Measurements from ENCODE around the gene SP140. TPM values are rescaled to one million over a fixed set of nuclear protein-coding genes. Genes with fewer than 3 reads are reported as not detected.
"Not testable (repeated sequence)": the region's sequence is repeated elsewhere in the genome, so short reads cannot be mapped to it uniquely, and the experiment has no call there.

SP140 gene
- total RNA-seq, 2 experiments from 2014 or later: 150 to 151 TPM

GRCh38 chr2:230256733-230257332, 31.3 kb downstream of the SP140 start:
- DNase-seq: no peak
- Mint-ChIP-seq H3K9me3 (peaks cover 10% of the 10 kb centered on the region), H3K4me1 (ENCODE audit: low read depth) (peaks cover 34% of the 10 kb centered on the region), H3K4me3 (no peak overlapping the region), H3K27me3 (no peaks in the 10 kb centered on the region), H3K27ac (peak overlapping the region; percentile 55), H3K36me3 (peaks cover 46% of the 10 kb centered on the region)
- CTCF ChIA-PET: no interaction called here
- POLR2A ChIA-PET: no interaction called here
- intact Hi-C loops (cut with micrococcal nuclease): no loop called here

DNA sequence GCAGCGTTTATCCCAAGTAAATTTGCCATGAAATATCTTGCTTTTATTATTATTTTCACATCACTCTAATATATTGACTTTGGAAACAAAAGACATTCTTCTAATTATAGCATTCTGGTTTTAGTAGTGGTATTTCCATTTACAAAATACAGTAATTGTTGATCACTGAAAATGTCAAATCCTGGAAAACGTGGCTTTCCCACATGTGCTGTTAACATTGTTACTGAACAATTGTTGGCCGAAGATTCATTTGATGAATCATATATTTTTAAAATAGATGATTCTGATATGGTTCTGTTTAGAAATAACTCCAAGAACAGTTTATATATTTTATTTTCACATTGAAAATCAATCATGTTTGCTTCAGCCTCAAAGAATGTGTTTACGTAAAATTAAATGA, 32.9 kb downstream of the SP140 start:
- H3K27ac Mint-ChIP-seq: no peak overlapping the region
- intact Hi-C loops (cut with micrococcal nuclease): no loop called here
- ChIA-PET POLR2A (no interaction called here), CTCF (no interaction called here)
- H3K36me3 Mint-ChIP-seq: peaks cover 57% of the 10 kb centered on the region
- no peak for DNase-seq
- H3K4me3 Mint-ChIP-seq: no peak overlapping the region
- H3K4me1 Mint-ChIP-seq (ENCODE audit: low read depth): peaks cover 50% of the 10 kb centered on the region
- no peaks in the 10 kb centered on the region for H3K27me3 Mint-ChIP-seq
- peaks cover 10% of the 10 kb centered on the region for H3K9me3 Mint-ChIP-seq

- ChIA-PET POLR2A (no interaction called here), CTCF (interaction anchor here (0.9 kb wide), 1 partner anchor 25 kb away, joined by 3 read pairs; no protein-coding TSS in a partner anchor)
- peaks cover 64% of the 10 kb centered on the region for H3K4me1 Mint-ChIP-seq (ENCODE audit: low read depth)
Observed at GRCh38 chr2:230262246-230262645, 36.7 kb downstream of the SP140 start.

DNA sequence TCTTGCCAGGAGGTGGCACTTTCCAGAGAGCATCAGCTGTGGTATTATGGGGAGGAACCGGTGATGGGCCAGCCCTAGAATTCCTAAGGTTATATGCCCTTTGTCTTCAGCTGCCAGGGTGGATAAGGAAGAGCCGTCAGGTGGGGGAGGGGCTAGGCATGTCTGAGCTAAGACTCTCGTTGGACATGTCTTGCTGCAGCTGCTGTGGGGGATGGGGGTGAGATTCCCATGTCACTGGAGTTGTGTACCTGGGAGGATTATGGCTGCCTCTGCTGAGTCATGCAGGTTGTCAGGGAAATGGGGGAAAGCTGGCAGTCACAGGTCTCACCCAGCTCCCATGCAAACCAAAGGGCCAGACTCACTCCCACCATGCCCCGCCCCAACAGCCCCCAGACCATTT, 39.4 kb downstream of the SP140 start:
- H3K9me3 Mint-ChIP-seq, CTCF ChIA-PET, DNase-seq, H3K27ac Mint-ChIP-seq, H3K4me3 Mint-ChIP-seq, H3K27me3 Mint-ChIP-seq: not testable (repeated sequence)
- Mint-ChIP-seq H3K4me1 (ENCODE audit: low read depth) (peaks cover 83% of the 10 kb centered on the region), H3K36me3 (peaks cover 79% of the 10 kb centered on the region)
- POLR2A ChIA-PET: interaction anchor here (0.6 kb wide), 2 partner anchors 62 to 502 kb away, joined by 3 read pairs; no protein-coding TSS in a partner anchor
- intact Hi-C loops (cut with micrococcal nuclease): loop anchor here (5.0 kb wide), 4 partner anchors 82 to 347 kb away; no protein-coding TSS in a partner anchor

More at GRCh38 chr2:230262246-230262645, 36.7 kb downstream of the SP140 start:
- Mint-ChIP-seq H3K9me3 (peaks cover 10% of the 10 kb centered on the region), H3K36me3 (peaks cover 78% of the 10 kb centered on the region), H3K27me3 (no peaks in the 10 kb centered on the region), H3K27ac (peak overlapping the region; percentile 67), H3K4me3 (peak overlapping the region; percentile 42)
- no peak for DNase-seq
- intact Hi-C loops (cut with micrococcal nuclease): no loop called here

DNA sequence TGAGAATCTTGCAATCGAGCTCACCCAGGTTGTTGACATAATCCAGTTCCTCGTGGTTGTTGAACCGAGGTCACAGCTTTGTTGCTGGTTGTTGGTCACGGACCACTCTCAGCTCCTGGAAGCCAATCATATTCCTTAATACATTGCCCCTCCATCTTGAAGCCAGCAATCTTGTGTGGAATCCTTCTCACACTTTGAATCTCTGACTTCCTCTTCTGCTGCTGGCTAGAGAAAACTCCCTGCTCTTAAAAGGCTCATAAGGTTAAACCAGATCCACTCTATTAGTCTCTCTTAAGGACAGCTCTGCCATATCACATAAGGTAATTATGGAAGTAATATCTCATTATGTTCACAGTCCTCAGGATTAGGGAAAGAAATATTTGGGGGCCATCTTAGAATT, 41.1 kb downstream of the SP140 start:
- no peak overlapping the region for H3K4me3 Mint-ChIP-seq
- no peak overlapping the region for H3K27ac Mint-ChIP-seq
- CTCF ChIA-PET: interaction anchor here (1.1 kb wide), 2 partner anchors 13 to 64 kb away, joined by 3 read pairs; no protein-coding TSS in a partner anchor
- H3K36me3 Mint-ChIP-seq: peaks cover 77% of the 10 kb centered on the region
- no peak for DNase-seq
- POLR2A ChIA-PET: no interaction called here
- H3K27me3 Mint-ChIP-seq: no peaks in the 10 kb centered on the region
- H3K4me1 Mint-ChIP-seq (ENCODE audit: low read depth): peaks cover 73% of the 10 kb centered on the region
- intact Hi-C loops (cut with micrococcal nuclease): loop anchor here (1.0 to 5.0 kb wide), 5 partner anchors 12 to 346 kb away; no protein-coding TSS in a partner anchor
- no peaks in the 10 kb centered on the region for H3K9me3 Mint-ChIP-seq

- POLR2A ChIA-PET: no interaction called here
- Mint-ChIP-seq H3K27me3 (no peaks in the 10 kb centered on the region), H3K4me1 (ENCODE audit: low read depth) (peaks cover 69% of the 10 kb centered on the region), H3K4me3 (no peak overlapping the region), H3K27ac (peak overlapping the region; percentile 63), H3K36me3 (peaks cover 77% of the 10 kb centered on the region), H3K9me3 (no peaks in the 10 kb centered on the region)
- CTCF ChIA-PET: interaction anchor here (1.1 kb wide), 2 partner anchors 13 to 64 kb away, joined by 3 read pairs; no protein-coding TSS in a partner anchor
- intact Hi-C loops (cut with micrococcal nuclease): loop anchor here (1.0 to 5.0 kb wide), 5 partner anchors 13 to 345 kb away; no protein-coding TSS in a partner anchor
- no peak for DNase-seq
Observed at GRCh38 chr2:230267059-230267458, 41.5 kb downstream of the SP140 start.

GRCh38 chr2:230267556-230267955, 42.0 kb downstream of the SP140 start:
- H3K36me3 Mint-ChIP-seq: peaks cover 78% of the 10 kb centered on the region
- no peak overlapping the region for H3K4me3 Mint-ChIP-seq
- intact Hi-C loops (cut with micrococcal nuclease): loop anchor here (1.0 to 5.0 kb wide), 5 partner anchors 13 to 345 kb away; no protein-coding TSS in a partner anchor
- H3K27me3 Mint-ChIP-seq: no peaks in the 10 kb centered on the region
- ChIA-PET CTCF (interaction anchor here (0.7 kb wide), 1 partner anchor 122 kb away, joined by 4 read pairs; no protein-coding TSS in a partner anchor), POLR2A (interaction anchor here (1.3 to 1.5 kb wide), 2 partner anchors 12 to 13 kb away, joined by 4 to 6 read pairs; no protein-coding TSS in a partner anchor)
- no peak for DNase-seq
- H3K27ac Mint-ChIP-seq: peak overlapping the region; percentile 63
- H3K9me3 Mint-ChIP-seq: no peaks in the 10 kb centered on the region
- H3K4me1 Mint-ChIP-seq (ENCODE audit: low read depth): peaks cover 64% of the 10 kb centered on the region

DNA sequence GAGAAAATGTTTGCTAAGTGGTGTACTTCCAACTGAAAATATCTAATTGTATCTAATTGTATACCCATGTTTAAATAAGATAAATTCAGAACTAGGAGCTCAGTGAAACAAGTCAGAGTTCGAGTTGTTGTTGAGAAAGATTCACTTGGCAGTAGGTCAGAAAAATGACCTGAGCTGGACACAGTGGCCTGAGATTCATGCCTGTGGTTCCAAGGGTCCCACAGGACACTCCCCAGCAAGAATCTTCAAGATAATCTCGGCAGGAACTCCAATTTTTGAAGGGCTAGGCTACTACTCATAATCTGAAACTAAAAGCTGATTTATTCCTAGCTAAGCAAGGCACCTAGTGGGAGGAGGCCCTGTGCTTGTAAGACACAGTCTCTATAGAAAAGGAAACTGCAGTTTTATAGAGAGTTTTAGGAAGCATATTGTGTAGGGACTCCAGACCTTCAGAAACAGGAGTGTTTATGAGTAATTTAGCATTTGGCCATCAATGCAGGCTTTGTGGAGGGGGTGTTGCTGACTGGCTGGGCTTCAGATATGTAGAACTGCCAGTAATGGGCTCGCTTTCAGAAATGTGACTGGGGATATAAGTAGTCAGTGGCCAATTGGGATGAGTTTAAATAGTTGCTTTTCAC, 43.2 kb downstream of the SP140 start:
- H3K9me3 Mint-ChIP-seq: no peaks in the 10 kb centered on the region
- ChIA-PET CTCF (interaction anchor here (1.0 kb wide), 1 partner anchor 66 kb away, joined by 4 read pairs; no protein-coding TSS in a partner anchor), POLR2A (interaction anchor here (1.3 to 1.5 kb wide), 3 partner anchors 11 to 14 kb away, joined by 3 to 6 read pairs (median 4); no protein-coding TSS in a partner anchor)
- peaks cover 52% of the 10 kb centered on the region for H3K4me1 Mint-ChIP-seq (ENCODE audit: low read depth)
- peak overlapping the region; percentile 59 for H3K27ac Mint-ChIP-seq
- peaks cover 82% of the 10 kb centered on the region for H3K36me3 Mint-ChIP-seq
- intact Hi-C loops (cut with micrococcal nuclease): loop anchor here (1.0 to 5.0 kb wide), 8 partner anchors 20 to 344 kb away; no protein-coding TSS in a partner anchor
- no peaks in the 10 kb centered on the region for H3K27me3 Mint-ChIP-seq
- H3K4me3 Mint-ChIP-seq: no peak overlapping the region
- DNase-seq: peak; percentile 32

GRCh38 chr2:230269715-230270114, 44.2 kb downstream of the SP140 start:
- ChIA-PET POLR2A (no interaction called here), CTCF (no interaction called here)
- peaks cover 44% of the 10 kb centered on the region for H3K4me1 Mint-ChIP-seq (ENCODE audit: low read depth)
- peak overlapping the region; percentile 66 for H3K27ac Mint-ChIP-seq
- H3K27me3 Mint-ChIP-seq: no peaks in the 10 kb centered on the region
- intact Hi-C loops (cut with micrococcal nuclease): loop anchor here (1.0 to 5.0 kb wide), 8 partner anchors 19 to 343 kb away; no protein-coding TSS in a partner anchor
- H3K9me3 Mint-ChIP-seq: no peaks in the 10 kb centered on the region
- peaks cover 76% of the 10 kb centered on the region for H3K36me3 Mint-ChIP-seq
- H3K4me3 Mint-ChIP-seq: no peak overlapping the region
- peak; percentile 58 for DNase-seq

DNA sequence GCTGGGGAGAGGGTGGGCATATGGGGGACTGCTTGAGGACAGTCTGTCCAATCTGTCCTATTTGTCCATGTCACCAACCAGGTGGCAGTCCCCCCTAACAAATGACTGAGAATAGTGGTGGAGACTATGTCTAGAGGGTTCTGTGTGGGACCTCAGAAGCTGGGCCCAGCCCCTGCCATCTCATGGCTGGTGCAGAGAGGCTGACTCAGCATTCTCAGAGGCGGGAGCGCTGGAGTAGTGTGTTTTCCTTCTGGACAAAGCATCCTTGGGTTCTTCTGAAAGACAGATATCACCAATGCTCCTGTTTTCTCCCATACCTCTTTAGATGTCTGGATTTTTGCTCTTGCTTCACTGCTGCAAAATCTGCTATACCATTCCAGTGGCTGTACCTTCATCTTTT, 57.4 kb downstream of the SP140 start:
- H3K27ac Mint-ChIP-seq: no peak overlapping the region

GRCh38 chr2:230286048-230286447, 60.5 kb downstream of the SP140 start:
- intact Hi-C loops (cut with micrococcal nuclease): loop anchor here (5.0 kb wide), 1 partner anchor 41 kb away; the partner anchor contains the start of gene SP140L
- no peak overlapping the region for H3K27ac Mint-ChIP-seq
- no peak for DNase-seq
- H3K27me3 Mint-ChIP-seq: no peaks in the 10 kb centered on the region
- peaks cover 4% of the 10 kb centered on the region for H3K9me3 Mint-ChIP-seq
- H3K4me1 Mint-ChIP-seq (ENCODE audit: low read depth): peaks cover 29% of the 10 kb centered on the region
- H3K4me3 Mint-ChIP-seq: no peak overlapping the region
- peaks cover 58% of the 10 kb centered on the region for H3K36me3 Mint-ChIP-seq
- POLR2A ChIA-PET: no interaction called here
- CTCF ChIA-PET: no interaction called here

More for the DNA sequence above, 57.4 kb downstream of the SP140 start:
- Mint-ChIP-seq H3K9me3 (no peaks in the 10 kb centered on the region), H3K4me1 (ENCODE audit: low read depth) (peaks cover 17% of the 10 kb centered on the region), H3K27me3 (no peaks in the 10 kb centered on the region), H3K4me3 (no peak overlapping the region), H3K36me3 (peaks cover 39% of the 10 kb centered on the region)
- intact Hi-C loops (cut with micrococcal nuclease): no loop called here
- ChIA-PET POLR2A (no interaction called here), CTCF (no interaction called here)
- no peak for DNase-seq

GRCh38 chr2:230289311-230289710, 63.8 kb downstream of the SP140 start:
- H3K4me3 Mint-ChIP-seq, DNase-seq, H3K27ac Mint-ChIP-seq, H3K9me3 Mint-ChIP-seq, CTCF ChIA-PET, H3K27me3 Mint-ChIP-seq, POLR2A ChIA-PET: not testable (repeated sequence)
- peaks cover 29% of the 10 kb centered on the region for H3K4me1 Mint-ChIP-seq (ENCODE audit: low read depth)
- intact Hi-C loops (cut with micrococcal nuclease): loop anchor here (2.0 to 5.0 kb wide), 2 partner anchors 38 to 55 kb away; partner anchors contain the start of gene SP140L
- H3K36me3 Mint-ChIP-seq: peaks cover 81% of the 10 kb centered on the region
